SH-SY5Y (cell line): ENCODE measurements around the gene ZNF69.

ENCODE experiments used
- GATA2 ChIP-seq: IDR thresholded peaks from 2 replicates; pipeline ENCODE4 v1.6.1; 2011; ENCODE audit warnings: mild to moderate bottlenecking, low read depth, low read length
- GATA3 ChIP-seq: IDR thresholded peaks from 2 replicates; pipeline ENCODE4 v1.6.1; 2011; ENCODE audit warnings: low read depth, mild to moderate bottlenecking, low read length, moderate library complexity

- TF ChIP-seq GATA2 (no peak), GATA3 (no peak)
Measured at GRCh38 chr19:11948646-11949045, 61.1 kb downstream of the ZNF69 start.
